Measurements from ENCODE around the gene IGSF3. TPM values are rescaled to one million over a fixed set of nuclear protein-coding genes. Genes with fewer than 3 reads are reported as not detected.

Gene IGSF3
- 10 to 100 TPM in 1 of 4 donors, 1 to 10 TPM in 3; 2.5 to 14.3 (median 8.5) TPM for total RNA-seq

- WGBS, result 11% methylated on average over 3 of the region's 58 CpGs
- Histone ChIP-seq H3K4me3 (peak within 1 kb of the TSS; percentile 68 to 80 (median 79)), H3K36me3 (no peaks in the 10 kb centered on the region), H3K4me1 (peaks cover 11 to 32% (median 22%) of the 10 kb centered on the region in 4 donors), H3K9me3 (no peaks in the 10 kb centered on the region), H3K27me3 (peaks cover 0 to 4% (median 0%) of the 10 kb centered on the region in 4 donors), H3K27ac (replicated peaks in 1 of 4) (peak within 1 kb of the TSS; percentile 42 to 56 (median 48))
- TF ChIP-seq POLR2AphosphoS5 (IDR thresholded peaks at IDR 0.05) (peak; percentile 8 to 13), CTCF (IDR thresholded peaks at IDR 0.05) (no peak), EP300 (IDR thresholded peaks at IDR 0.05) (no peak)
- intact Hi-C loops (cut with DNase I), result loop anchor here (5.0 kb wide), 1 partner anchor 95 kb away; the partner anchor contains the start of gene CD58
- no peak for DNase-seq (ENCODE audit: extremely low spot score)
These were observed at the start of gene IGSF3 for GRCh38 chr1:116667575-116668105. IGSF3 (minus strand) TSS chr1:116667733; CDS start chr1:116666326, 1,407 bp downstream.

DNA sequence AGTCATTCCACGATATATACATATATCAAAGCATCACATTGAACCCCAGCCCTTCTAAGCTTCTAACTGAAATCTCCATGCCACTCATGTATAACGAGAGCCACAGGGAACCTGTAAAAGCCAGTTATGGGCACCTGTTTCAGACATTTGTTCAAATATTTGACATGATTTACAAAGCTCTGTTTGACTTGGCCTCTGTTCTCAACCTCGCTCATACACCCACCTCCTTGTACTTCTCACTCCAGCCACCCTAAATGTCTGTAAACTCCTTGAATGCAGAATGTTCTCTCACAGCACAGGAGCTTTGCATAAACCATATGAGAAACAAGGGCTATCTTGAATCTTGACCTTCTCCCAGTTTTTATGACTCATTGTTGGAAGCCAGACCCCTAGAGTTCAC is 49.8 kb upstream of the IGSF3 start:
- H3K4me3 ChIP-seq, result no peak overlapping the region
- no peaks in the 10 kb centered on the region for H3K4me1 ChIP-seq
- H3K27me3 ChIP-seq, result no peaks in the 10 kb centered on the region
- no peaks in the 10 kb centered on the region for H3K36me3 ChIP-seq
- TF ChIP-seq CTCF (IDR thresholded peaks at IDR 0.05) (no peak), POLR2AphosphoS5 (IDR thresholded peaks at IDR 0.05) (no peak), POLR2A (IDR thresholded peaks at IDR 0.05; ENCODE audit: low read depth) (no peak), EP300 (IDR thresholded peaks at IDR 0.05) (no peak)
- H3K9me3 ChIP-seq, result no peaks in the 10 kb centered on the region
- 96% methylated on average over 3 of the region's 3 CpGs for WGBS
- intact Hi-C loops (cut with DNase I), result no loop called here
- no peak overlapping the region for H3K27ac ChIP-seq (replicated peaks in 1 of 4)
- DNase-seq (ENCODE audit: extremely low spot score), result no peak

GRCh38 chr1:116716391-116716790 is 48.9 kb upstream of the IGSF3 start:
- no peaks in the 10 kb centered on the region for H3K27me3 ChIP-seq
- H3K4me3 ChIP-seq, result no peak overlapping the region
- no peaks in the 10 kb centered on the region for H3K9me3 ChIP-seq
- no peak overlapping the region for H3K27ac ChIP-seq (replicated peaks in 1 of 4)
- H3K4me1 ChIP-seq, result peaks cover 0 to 5% (median 4%) of the 10 kb centered on the region in 4 donors
- H3K36me3 ChIP-seq, result no peaks in the 10 kb centered on the region
- 84% methylated on average over 3 of the region's 3 CpGs for WGBS
- intact Hi-C loops (cut with DNase I), result no loop called here
- TF ChIP-seq CTCF (IDR thresholded peaks at IDR 0.05) (no peak), EP300 (IDR thresholded peaks at IDR 0.05) (no peak), POLR2AphosphoS5 (IDR thresholded peaks at IDR 0.05) (no peak), POLR2A (IDR thresholded peaks at IDR 0.05; ENCODE audit: low read depth) (no peak)
- DNase-seq (ENCODE audit: extremely low spot score), result no peak

DNA sequence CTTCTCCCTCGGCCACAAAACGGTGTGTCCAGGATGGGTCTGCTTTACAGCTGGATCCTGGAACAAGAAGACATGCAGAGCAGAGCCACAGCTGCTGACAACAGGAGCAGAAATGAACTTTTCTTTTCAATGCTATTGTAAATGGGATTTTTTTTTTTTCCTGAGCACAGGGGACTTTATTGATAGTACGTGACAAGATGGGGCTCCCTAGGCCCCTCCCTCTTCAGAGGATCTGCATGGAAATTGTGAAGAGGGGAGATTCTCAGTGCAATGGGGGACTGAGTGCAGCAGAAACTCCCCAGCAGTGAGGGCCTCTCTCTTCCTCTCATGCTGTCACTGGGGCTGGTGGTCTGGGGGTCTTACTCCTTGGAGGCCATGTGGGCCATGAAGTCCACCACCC is 45.9 kb upstream of the IGSF3 start:
- intact Hi-C loops (cut with DNase I), result no loop called here
- 71% methylated on average over 3 of the region's 3 CpGs for WGBS
- TF ChIP-seq EP300 (IDR thresholded peaks at IDR 0.05), result no peak
- no peak for TF ChIP-seq POLR2AphosphoS5 (IDR thresholded peaks at IDR 0.05)
- TF ChIP-seq POLR2A (IDR thresholded peaks at IDR 0.05; ENCODE audit: low read depth), result no peak
- TF ChIP-seq CTCF (IDR thresholded peaks at IDR 0.05), result no peak
- DNase-seq (ENCODE audit: extremely low spot score), result no peak
- no peak overlapping the region for H3K4me3 ChIP-seq
- H3K27me3 ChIP-seq, result no peaks in the 10 kb centered on the region
- H3K4me1 ChIP-seq, result peaks cover 0 to 19% (median 18%) of the 10 kb centered on the region in 4 donors
- no peak overlapping the region for H3K27ac ChIP-seq (replicated peaks in 1 of 4)
- no peaks in the 10 kb centered on the region for H3K9me3 ChIP-seq
- no peaks in the 10 kb centered on the region for H3K36me3 ChIP-seq

- no peaks in the 10 kb centered on the region for H3K36me3 ChIP-seq
- peaks cover 0 to 19% (median 18%) of the 10 kb centered on the region in 4 donors for H3K4me1 ChIP-seq
- no peak for DNase-seq (ENCODE audit: extremely low spot score)
- TF ChIP-seq POLR2AphosphoS5 (IDR thresholded peaks at IDR 0.05), result no peak
- intact Hi-C loops (cut with DNase I), result no loop called here
- no peaks in the 10 kb centered on the region for H3K27me3 ChIP-seq
- no peak overlapping the region for H3K27ac ChIP-seq (replicated peaks in 1 of 4)
- WGBS, result 74% methylated on average over 6 of the region's 6 CpGs
- no peaks in the 10 kb centered on the region for H3K9me3 ChIP-seq
- H3K4me3 ChIP-seq, result no peak overlapping the region
These were observed 45.0 kb upstream of the IGSF3 start for GRCh38 chr1:116712510-116712909.
